ENCODE measurements around the gene GOLGA2. TPM values are rescaled to one million over a fixed set of nuclear protein-coding genes. Genes with fewer than 3 reads are reported as not detected.
A peak's percentile ranks its signal among the peaks of the same experiment; 100 is the strongest.

GOLGA2 gene
- total and polyA plus RNA-seq, 12 donors: 35.8 to 221 (median 85.6) TPM

DNA sequence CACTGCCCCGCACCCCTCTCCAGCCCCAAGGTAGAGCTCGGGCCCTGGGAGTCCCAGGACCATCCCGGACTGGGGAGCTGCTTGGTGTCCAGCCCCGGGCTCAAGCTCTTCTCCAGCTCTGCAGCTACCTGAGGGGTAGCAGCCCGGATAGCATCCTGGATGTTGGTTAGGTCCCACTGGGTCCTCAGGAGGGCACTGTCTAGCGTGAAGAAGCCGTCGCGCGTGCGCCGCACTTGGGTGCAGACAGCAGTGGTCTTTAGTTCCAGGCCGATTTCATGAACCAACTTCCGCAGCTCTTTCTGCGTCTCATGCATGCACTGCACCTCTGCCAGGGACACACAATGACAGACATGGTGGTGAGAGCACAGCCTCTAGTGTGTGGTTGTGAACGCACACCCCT lies 33.7 kb upstream of the GOLGA2 start:
- peaks cover 0 to 5% of the 10 kb centered on the region in 2 donors for H3K4me1 ChIP-seq (replicated peaks in 1 of 2)
- no peaks in the 10 kb centered on the region for H3K9me3 ChIP-seq (replicated peaks in 1 of 3)
- WGBS, 4 donors: 92 to 96% (median 94%) methylated on average over 2 to 16 of the region's 16 CpGs
- DNase-seq: no peak
- no peaks in the 10 kb centered on the region for H3K27me3 ChIP-seq
- peaks cover 0 to 37% of the 10 kb centered on the region in 2 donors for H3K36me3 ChIP-seq (replicated peaks in 1 of 2)
- TF ChIP-seq, protein P1, sequence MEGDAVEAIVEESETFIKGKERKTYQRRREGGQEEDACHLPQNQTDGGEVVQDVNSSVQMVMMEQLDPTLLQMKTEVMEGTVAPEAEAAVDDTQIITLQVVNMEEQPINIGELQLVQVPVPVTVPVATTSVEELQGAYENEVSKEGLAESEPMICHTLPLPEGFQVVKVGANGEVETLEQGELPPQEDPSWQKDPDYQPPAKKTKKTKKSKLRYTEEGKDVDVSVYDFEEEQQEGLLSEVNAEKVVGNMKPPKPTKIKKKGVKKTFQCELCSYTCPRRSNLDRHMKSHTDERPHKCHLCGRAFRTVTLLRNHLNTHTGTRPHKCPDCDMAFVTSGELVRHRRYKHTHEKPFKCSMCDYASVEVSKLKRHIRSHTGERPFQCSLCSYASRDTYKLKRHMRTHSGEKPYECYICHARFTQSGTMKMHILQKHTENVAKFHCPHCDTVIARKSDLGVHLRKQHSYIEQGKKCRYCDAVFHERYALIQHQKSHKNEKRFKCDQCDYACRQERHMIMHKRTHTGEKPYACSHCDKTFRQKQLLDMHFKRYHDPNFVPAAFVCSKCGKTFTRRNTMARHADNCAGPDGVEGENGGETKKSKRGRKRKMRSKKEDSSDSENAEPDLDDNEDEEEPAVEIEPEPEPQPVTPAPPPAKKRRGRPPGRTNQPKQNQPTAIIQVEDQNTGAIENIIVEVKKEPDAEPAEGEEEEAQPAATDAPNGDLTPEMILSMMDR (IDR thresholded peaks at IDR 0.05): no peak
- TF ChIP-seq POLR2A (IDR thresholded peaks at IDR 0.05): no peak
- no peak overlapping the region for H3K27ac ChIP-seq
- intact Hi-C loops (cut with DNase I): no loop called here
- no peak overlapping the region for H3K4me3 ChIP-seq

DNA sequence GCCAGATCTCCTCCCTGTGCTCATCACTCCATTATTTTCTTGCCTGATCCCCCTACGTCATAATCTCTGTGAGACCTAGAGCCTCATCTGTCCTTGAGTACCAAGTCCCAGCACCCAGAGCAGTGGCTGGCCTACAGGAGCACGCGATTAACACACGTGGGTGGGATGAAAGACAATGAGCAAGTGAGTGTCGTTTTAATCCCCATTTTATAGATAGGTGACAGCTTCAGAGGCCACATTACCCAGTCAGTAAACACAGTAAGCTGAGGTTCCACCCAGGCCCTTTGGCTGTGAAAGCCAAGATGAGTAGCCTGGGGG lies 29.1 kb upstream of the GOLGA2 start:
- peak in 2 of 7 donors; percentile 19 to 30 for DNase-seq
- H3K27ac ChIP-seq: no peak overlapping the region
- TF ChIP-seq, protein P1 (IDR thresholded peaks at IDR 0.05): no peak
- no peak for TF ChIP-seq POLR2A (IDR thresholded peaks at IDR 0.05)
- no peaks in the 10 kb centered on the region for H3K9me3 ChIP-seq (replicated peaks in 1 of 3)
- H3K4me1 ChIP-seq (replicated peaks in 1 of 2): peaks cover 0 to 10% of the 10 kb centered on the region in 2 donors
- WGBS, 4 donors: 42 to 58% (median 45%) methylated on average over 5 of the region's 5 CpGs
- H3K4me3 ChIP-seq: no peak overlapping the region
- intact Hi-C loops (cut with DNase I): no loop called here
- no peaks in the 10 kb centered on the region for H3K27me3 ChIP-seq
- H3K36me3 ChIP-seq (replicated peaks in 1 of 2): peaks cover 0 to 9% of the 10 kb centered on the region in 2 donors

DNA sequence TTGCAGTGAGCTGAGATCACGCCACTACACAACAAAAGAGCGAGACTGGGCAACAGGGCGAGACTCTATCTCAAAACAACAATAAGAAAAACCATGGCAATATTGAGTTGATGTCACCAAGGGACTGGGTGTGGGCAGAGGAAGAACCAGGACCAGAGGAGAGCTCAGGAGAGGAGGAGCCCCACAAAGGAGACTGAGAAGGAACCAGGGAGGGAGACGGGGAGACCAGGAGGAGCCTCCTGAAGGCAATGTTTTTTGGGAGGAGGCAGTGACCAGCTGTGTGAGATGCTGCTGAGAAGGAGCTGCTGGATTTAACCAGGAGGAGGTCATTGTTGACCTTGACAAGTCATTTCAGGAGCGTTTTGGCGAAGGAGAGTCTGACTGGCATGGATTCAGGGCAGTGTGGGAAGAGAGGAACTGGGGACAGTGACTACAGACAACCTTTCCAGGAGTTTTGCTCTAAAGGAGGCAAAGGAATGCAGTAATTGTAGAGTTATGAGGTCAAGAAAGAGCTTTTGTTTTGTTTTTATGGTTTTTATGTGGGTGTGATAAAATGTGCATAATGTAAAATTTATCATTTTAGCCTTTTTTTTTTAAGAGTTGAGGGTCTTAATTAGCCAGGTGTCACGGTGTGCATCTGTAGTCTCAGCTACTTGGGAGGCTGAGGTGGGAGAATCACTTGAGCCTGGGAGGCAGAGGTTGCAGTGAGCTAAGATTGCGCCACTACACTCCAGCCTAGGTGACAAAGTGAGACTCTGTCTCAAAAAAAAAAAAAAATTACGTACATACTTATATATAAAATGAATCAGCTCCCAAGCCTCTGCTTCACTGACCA lies 28.5 kb upstream of the GOLGA2 start:
- 69 to 78% (median 74%) methylated on average over 9 of the region's 9 CpGs for WGBS, 4 donors
- peak overlapping the region in 1 of 5 donors; percentile 7 for H3K27ac ChIP-seq
- TF ChIP-seq POLR2A (IDR thresholded peaks at IDR 0.05): no peak
- TF ChIP-seq, protein P1 (IDR thresholded peaks at IDR 0.05): no peak
- intact Hi-C loops (cut with DNase I): no loop called here
- no peak overlapping the region for H3K4me3 ChIP-seq
- no peaks in the 10 kb centered on the region for H3K27me3 ChIP-seq
- no peaks in the 10 kb centered on the region for H3K9me3 ChIP-seq (replicated peaks in 1 of 3)
- H3K4me1 ChIP-seq (replicated peaks in 1 of 2): peaks cover 0 to 10% of the 10 kb centered on the region in 2 donors
- H3K36me3 ChIP-seq (replicated peaks in 1 of 2): peaks cover 0 to 3% of the 10 kb centered on the region in 2 donors
- peak in 6 of 7 donors; percentile 53 to 82 (median 61) for DNase-seq

DNA sequence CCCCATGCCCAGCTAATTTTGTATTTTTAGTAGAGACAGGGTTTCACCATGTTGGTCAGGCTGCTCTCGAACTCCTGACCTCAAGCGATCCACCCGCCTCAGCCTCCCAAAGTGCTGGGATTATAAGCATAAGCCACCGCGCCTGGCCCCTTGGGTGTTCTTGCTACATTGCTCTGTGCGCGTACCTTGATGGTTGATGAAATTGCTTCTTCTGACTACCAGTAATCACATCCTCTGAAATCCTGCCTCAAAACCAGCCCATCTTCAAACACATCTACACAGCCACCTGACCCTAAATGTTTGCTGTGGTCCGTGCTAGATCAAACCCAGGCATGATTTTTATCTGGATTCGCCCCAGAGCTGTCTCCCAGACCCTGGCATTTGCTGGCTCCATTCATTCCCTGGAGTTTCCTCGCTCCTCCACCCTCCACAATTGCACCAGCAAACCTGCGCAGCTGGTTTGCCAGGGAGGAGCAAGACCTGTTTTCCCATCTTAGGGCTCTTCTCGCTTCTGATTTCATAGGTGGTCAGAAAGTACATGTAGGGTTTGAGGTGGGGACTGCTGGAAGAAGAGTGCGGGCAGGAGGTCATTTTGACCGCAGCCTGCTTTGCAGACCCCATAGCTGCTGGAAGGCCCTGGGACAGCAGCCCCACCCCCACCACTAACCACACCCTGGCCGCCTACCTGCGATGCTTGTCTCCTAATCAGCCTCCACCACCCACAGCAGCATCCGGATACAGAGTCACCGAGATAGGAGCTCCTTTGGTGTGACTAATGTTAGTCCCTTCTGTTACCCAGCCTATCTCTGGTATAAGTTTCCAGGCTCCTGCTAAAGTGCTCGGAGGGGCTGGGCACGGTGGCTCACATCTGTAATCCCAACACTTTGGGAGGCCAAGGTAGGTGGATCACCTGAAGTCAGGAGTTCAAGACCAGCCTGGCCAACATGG lies 23.0 kb upstream of the GOLGA2 start:
- H3K27me3 ChIP-seq: no peaks in the 10 kb centered on the region
- H3K9me3 ChIP-seq (replicated peaks in 1 of 3): no peaks in the 10 kb centered on the region
- H3K36me3 ChIP-seq (replicated peaks in 1 of 2): no peaks in the 10 kb centered on the region
- intact Hi-C loops (cut with DNase I): loop anchor here in 1 of 2 donors (10.0 kb wide), 1 partner anchor 46 kb away; the partner anchor contains the start of gene SLC27A4
- no peaks in the 10 kb centered on the region for H3K4me1 ChIP-seq (replicated peaks in 1 of 2)
- no peak for DNase-seq
- no peak overlapping the region for H3K4me3 ChIP-seq
- TF ChIP-seq, protein P1 (IDR thresholded peaks at IDR 0.05): no peak
- TF ChIP-seq POLR2A (IDR thresholded peaks at IDR 0.05): no peak
- H3K27ac ChIP-seq: no peak overlapping the region
- WGBS, 4 donors: 92 to 93% (median 93%) methylated on average over 18 to 20 of the region's 20 CpGs
